GM12878 (cell line): ENCODE data around the gene C1RL. TPM values are rescaled to one million over a fixed set of nuclear protein-coding genes. Genes with fewer than 3 reads are reported as not detected.

Source experiments
- ATAC-seq: fragments of 200-7000 bp; cut with Tn5 transposase; 3 replicates; pipeline ENCODE4 v1.9.1; 2020; ENCODE audit warnings: mild to moderate bottlenecking, moderate library complexity
- BruUV-seq: library from RNA; stranded (reverse); fragments of 400-500 nt; replicated peaks from 2 replicates; lab custom pipeline; 2021; lab: Mats Ljungman, UMichigan
- CTCF ChIA-PET: fragments of 300-600 bp; sonication (Branson Sonifier 250); formaldehyde crosslinking; extraction: SDS; loops from one replicate; lab custom pipeline; 2021; ENCODE audit warnings: inconsistent platforms; lab: Yijun Ruan, JAX
- POLR2A ChIA-PET: fragments of 350-600 bp; formaldehyde crosslinking; extraction: SDS; loops from one replicate; lab custom pipeline; 2021; ENCODE audit warnings: inconsistent platforms; lab: Charles Lee
- RAD21 ChIA-PET: fragments of 300-600 bp; sonication (Branson Sonifier 250); formaldehyde crosslinking; loops from one replicate; lab custom pipeline; 2023; ENCODE audit warnings: antibody characterized with exemption; ENCODE audit not compliant: unreplicated experiment; lab: Charles Lee
- SMC1A ChIA-PET: fragments of 300-600 bp; sonication (Branson Sonifier 250); formaldehyde crosslinking; loops from one replicate; lab custom pipeline; 2023; ENCODE audit not compliant: unreplicated experiment, uncharacterized antibody; lab: Charles Lee
- DNase-seq: peaks from one replicate; pipeline ENCODE4 v3.0.0-alpha.2; 2011; ENCODE audit warnings: low read depth, low spot score
- FAIRE-seq: peaks from 3 replicates; lab custom pipeline; 2011; peaks lifted over from hg19 to GRCh38; lab: Jason Lieb, UNC
- H2AFZ ChIP-seq: 2 replicates; pipeline ENCODE4 v1.6.0; 2011; ENCODE audit warnings: low read depth, low read length, control low read depth; ENCODE audit not compliant: control insufficient read depth
- H3K27ac ChIP-seq: 2 replicates; pipeline ENCODE4 v1.5.1; 2011; ENCODE audit warnings: control low read depth; ENCODE audit not compliant: control insufficient read depth, insufficient read depth
- H3K27me3 ChIP-seq, 2 experiments: replicated peaks in 1 of 2; 2 replicates each; pipeline versions ENCODE4 v1.6.0 to v1.6.1; 2011; ENCODE audit warnings: low read length in 1 of 2; ENCODE audit not compliant: control insufficient read depth in 2 of 2, insufficient read depth in 2 of 2
- H3K36me3 ChIP-seq, 2 experiments: 2 replicates each; pipeline ENCODE4 v1.5.1; 2011; ENCODE audit warnings: low read length in 1 of 2; ENCODE audit not compliant: control insufficient read depth in 2 of 2, insufficient read depth in 2 of 2
- H3K4me1 ChIP-seq: 2 replicates; pipeline ENCODE4 v1.6.1; 2011; ENCODE audit warnings: mild to moderate bottlenecking, low read length, moderate library complexity, mixed read lengths; ENCODE audit not compliant: control insufficient read depth, insufficient read depth
- H3K4me2 ChIP-seq: 2 replicates; pipeline ENCODE4 v1.6.0; 2011; ENCODE audit warnings: control low read depth; ENCODE audit not compliant: control insufficient read depth, insufficient read depth
- H3K4me3 ChIP-seq: fragments of 200-600 bp; sonication (generic); 2 replicates; pipeline ENCODE4 v1.5.1; 2016
- H3K79me2 ChIP-seq: 2 replicates; pipeline ENCODE4 v1.6.0; 2011; ENCODE audit warnings: low read length; ENCODE audit not compliant: control insufficient read depth, insufficient read depth
- H3K9ac ChIP-seq: 2 replicates; pipeline ENCODE4 v1.8.0; 2011; ENCODE audit warnings: low read length, control low read depth, mixed read lengths; ENCODE audit not compliant: control insufficient read depth, insufficient read depth
- H3K9me3 ChIP-seq: replicated peaks from 3 replicates; pipeline ENCODE4 v1.5.1; 2011; ENCODE audit warnings: mild to moderate bottlenecking, low read length; ENCODE audit not compliant: control insufficient read depth, insufficient read depth
- H4K20me1 ChIP-seq: 2 replicates; pipeline ENCODE4 v1.6.0; 2011; ENCODE audit not compliant: control insufficient read depth, insufficient read depth
- EGR1 ChIP-seq, 2 experiments: IDR thresholded peaks; 1 replicate in 1 of 2; 2 replicates in 1 of 2; pipeline ENCODE4 v1.6.1; 2011 to 2012; ENCODE audit warnings: low read depth in 2 of 2, low read length in 2 of 2, borderline replicate concordance in 1 of 2, mild to moderate bottlenecking in 1 of 2, moderate library complexity in 1 of 2
- IKZF2 ChIP-seq, 2 experiments: fragments of 450-650 bp; IDR thresholded peaks; 2 replicates each; pipeline ENCODE4 v1.6.1; 2017; ENCODE audit warnings: mild to moderate bottlenecking in 2 of 2, moderate library complexity in 2 of 2
- JUNB ChIP-seq: IDR thresholded peaks from 2 replicates; pipeline ENCODE4 v1.6.1; 2016; ENCODE audit warnings: antibody characterized with exemption, mild to moderate bottlenecking
- RBBP5 ChIP-seq: fragments of 200-600 bp; sonication (generic); conservative IDR thresholded peaks from 2 replicates; pipeline ENCODE4 v1.6.1; 2016
- SIX5 ChIP-seq: IDR thresholded peaks from 2 replicates; pipeline ENCODE4 v1.6.1; 2011; ENCODE audit warnings: mild to moderate bottlenecking, low read depth, low read length, moderate library complexity; ENCODE audit not compliant: severe bottlenecking
- SPI1 ChIP-seq: IDR thresholded peaks from 2 replicates; pipeline ENCODE4 v1.6.1; 2011; ENCODE audit warnings: low read depth, mild to moderate bottlenecking, low read length, moderate library complexity, borderline replicate concordance; ENCODE audit not compliant: insufficient read depth
- ZNF207 ChIP-seq: fragments of 450-650 bp; IDR thresholded peaks from 2 replicates; pipeline ENCODE4 v1.6.1; 2014; ENCODE audit warnings: antibody characterized with exemption, mild to moderate bottlenecking, borderline replicate concordance
- ZNF274 ChIP-seq: IDR thresholded peaks from one replicate; pipeline ENCODE4 v1.8.0; 2011; ENCODE audit not compliant: insufficient read length, insufficient read depth
- ZZZ3 ChIP-seq: IDR thresholded peaks from 2 replicates; pipeline ENCODE4 v1.6.1; 2011; ENCODE audit warnings: low read depth; ENCODE audit not compliant: control insufficient read depth, insufficient read length
- WGBS: methylation state at CpG from one replicate; pipeline ENCODE4 v1.1.6; 2016; ENCODE audit warnings: low lambda C conversion rate; ENCODE audit not compliant: insufficient replicate concordance, insufficient coverage; ENCODE audit errors: missing lambda C conversion rate; 5-methylcytosine and 5-hydroxymethylcytosine counted together
- in situ Hi-C: fragments of 300-500 bp; cut with MboI; formaldehyde crosslinking; loops from 9 replicates; pipeline ENCODE4 v1.14.3; 2018; ENCODE audit warnings: mixed read lengths
- intact Hi-C: fragments of 100-400 bp; cut with micrococcal nuclease; formaldehyde crosslinking; loops from one replicate; pipeline ENCODE4 v1.14.2; 2022; ENCODE audit not compliant: unreplicated experiment
- polyA plus RNA-seq, 11 experiments: library from polyadenylated mRNA; depleted of rRNA in 4 of 11; unstranded in 6 of 11; stranded (reverse) in 5 of 11; fragments of >200 nt; fragmentation: Nextera tagmentation in 4 of 11; fragmentation: Illumina TruSeq in 1 of 11; extraction: Ambion mirVana in 4 of 11; extraction: Trizol in 1 of 11; gene quantifications; 1 replicate in 1 of 11; 2 replicates in 10 of 11; pipeline versions ENCODE4 v1.2.1 to v1.2.3, GENCODE V29; 2011 to 2016; ENCODE audit warnings: inconsistent platforms in 2 of 11, missing spikeins in 2 of 11, low read depth in 1 of 11
- total RNA-seq, 4 experiments: library from RNA; depleted of rRNA in 3 of 4; stranded (reverse); fragments of >200 nt in 3 of 4; fragmentation: Illumina TruSeq in 1 of 4; extraction: Trizol in 1 of 4; gene quantifications; 2 replicates each; pipeline versions ENCODE4 v1.2.1 to v1.2.3, GENCODE V29; 2013 to 2021
- TF ChIP-seq, protein P1 (sequence below): fragments of 450-650 bp; IDR thresholded peaks from 2 replicates; pipeline ENCODE4 v1.6.1; 2017; ENCODE audit warnings: mild to moderate bottlenecking

The C1RL gene
- total and polyA plus RNA-seq, 10 of the 15 experiments (the other 5 are each of a cell fraction or from before 2014, with no cell fraction given): 1.3 to 12.8 (median 8.1) TPM

DNA sequence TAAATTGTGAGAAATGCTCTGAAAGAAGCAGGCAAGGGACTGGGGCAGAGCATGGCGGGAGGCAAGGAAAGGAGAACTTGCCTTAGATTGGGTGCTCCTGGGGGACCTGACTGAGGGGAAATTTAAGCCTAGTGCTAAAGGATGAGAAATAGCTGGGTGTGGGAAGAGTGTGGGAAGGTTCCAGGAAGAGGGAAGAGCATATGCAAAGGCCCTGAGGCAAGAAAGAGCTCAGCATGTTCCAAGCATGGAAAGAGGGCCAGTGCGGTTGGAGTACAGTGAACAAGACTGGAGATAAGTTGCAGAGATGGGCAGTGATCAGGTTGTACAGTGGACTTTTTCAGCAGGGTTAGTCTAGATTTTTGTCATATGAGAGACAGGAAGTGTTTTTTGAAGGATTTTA is 30.2 kb upstream of the C1RL start:
- peaks cover 10 to 13% of the 10 kb centered on the region in 2 experiments; a peak in 3 of 4 replicates for H3K36me3 ChIP-seq
- ChIA-PET POLR2A (no interaction called here), CTCF (interaction anchor here (0.9 to 2.2 kb wide), 2 partner anchors 26 to 50 kb away, joined by 5 to 7 read pairs; no protein-coding TSS in a partner anchor), RAD21 (interaction anchor here (0.6 kb wide), 1 partner anchor 31 kb away, joined by 3 read pairs; no protein-coding TSS in a partner anchor), SMC1A (interaction anchor here (1.2 kb wide), 1 partner anchor 37 kb away, joined by 4 read pairs; no protein-coding TSS in a partner anchor)
- no peak overlapping the region for H3K27ac ChIP-seq
- H3K4me2 ChIP-seq: no peak overlapping the region
- WGBS: 97% methylated on average over 2 of the region's 2 CpGs
- H3K9ac ChIP-seq: no peak overlapping the region
- no peaks in the 10 kb centered on the region for H3K79me2 ChIP-seq
- intact Hi-C loops: no loop called here
- ATAC-seq: no peak
- no peak overlapping the region for H3K4me3 ChIP-seq
- no peak overlapping the region for H2AFZ ChIP-seq
- FAIRE-seq: no peak
- in situ Hi-C loops: no loop called here
- BruUV-seq: no TSS peak
- DNase-seq: no peak
- no peaks in the 10 kb centered on the region for H4K20me1 ChIP-seq
- no peaks in the 10 kb centered on the region for H3K27me3 ChIP-seq
- no peaks in the 10 kb centered on the region for H3K4me1 ChIP-seq
- H3K9me3 ChIP-seq: no peaks in the 10 kb centered on the region; the same call in 2 of the 3 replicates
- TF ChIP-seq IKZF2 (IDR thresholded peaks at IDR 0.05): no peak
- TF ChIP-seq ZNF207: no peak
- no peak for TF ChIP-seq SIX5
- no peak for TF ChIP-seq ZNF274
- no peak for TF ChIP-seq RBBP5
- TF ChIP-seq, protein P1, sequence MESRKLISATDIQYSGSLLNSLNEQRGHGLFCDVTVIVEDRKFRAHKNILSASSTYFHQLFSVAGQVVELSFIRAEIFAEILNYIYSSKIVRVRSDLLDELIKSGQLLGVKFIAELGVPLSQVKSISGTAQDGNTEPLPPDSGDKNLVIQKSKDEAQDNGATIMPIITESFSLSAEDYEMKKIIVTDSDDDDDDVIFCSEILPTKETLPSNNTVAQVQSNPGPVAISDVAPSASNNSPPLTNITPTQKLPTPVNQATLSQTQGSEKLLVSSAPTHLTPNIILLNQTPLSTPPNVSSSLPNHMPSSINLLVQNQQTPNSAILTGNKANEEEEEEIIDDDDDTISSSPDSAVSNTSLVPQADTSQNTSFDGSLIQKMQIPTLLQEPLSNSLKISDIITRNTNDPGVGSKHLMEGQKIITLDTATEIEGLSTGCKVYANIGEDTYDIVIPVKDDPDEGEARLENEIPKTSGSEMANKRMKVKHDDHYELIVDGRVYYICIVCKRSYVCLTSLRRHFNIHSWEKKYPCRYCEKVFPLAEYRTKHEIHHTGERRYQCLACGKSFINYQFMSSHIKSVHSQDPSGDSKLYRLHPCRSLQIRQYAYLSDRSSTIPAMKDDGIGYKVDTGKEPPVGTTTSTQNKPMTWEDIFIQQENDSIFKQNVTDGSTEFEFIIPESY: no peak
- no peak for TF ChIP-seq ZZZ3
- TF ChIP-seq JUNB: no peak
- no peak for TF ChIP-seq SPI1
- no peak for TF ChIP-seq EGR1 (IDR thresholded peaks at IDR 0.05; ENCODE audit: borderline replicate concordance in 1 of 2, low read depth in 2 of 2, low read length in 2 of 2)
